Esophagus muscularis mucosa (tissue), 4 donors: ENCODE measurements around the gene CNGA3. TPM values are rescaled to one million over a fixed set of nuclear protein-coding genes. Genes with fewer than 3 reads are reported as not detected.

Experiments
- DNase-seq: peaks from one replicate; pipeline ENCODE4 v3.0.0-alpha.2; 2017; ENCODE audit errors: extremely low spot score
- H3K27ac ChIP-seq, 4 donors: fragments of 200-600 bp; sonication (generic); replicated peaks in 1 of 4; 1 replicate in 3 of 4; 2 replicates in 1 of 4; pipeline ENCODE4 v1.5.1; 2016 to 2019; ENCODE audit warnings: mild to moderate bottlenecking in 1 of 4
- H3K27me3 ChIP-seq, 4 donors: fragments of 200-600 bp; sonication (generic); one replicate each; pipeline versions ENCODE4 v1.5.1 to v1.6.0; 2016 to 2019
- H3K36me3 ChIP-seq, 4 donors: fragments of 200-600 bp; sonication (generic); one replicate each; pipeline ENCODE4 v1.5.1; 2016 to 2019
- H3K4me1 ChIP-seq, 4 donors: fragments of 200-600 bp; sonication (generic); one replicate each; pipeline ENCODE4 v1.5.1; 2016 to 2019
- H3K4me3 ChIP-seq, 4 donors: fragments of 200-600 bp; sonication (generic); 1 replicate in 2 of 4; 2 replicates in 2 of 4; pipeline ENCODE4 v1.5.1; 2016 to 2019; ENCODE audit warnings: mild to moderate bottlenecking in 4 of 4, moderate library complexity in 1 of 4
- H3K9me3 ChIP-seq, 4 donors: fragments of 200-600 bp; sonication (generic); 1 replicate in 3 of 4; 2 replicates in 1 of 4; pipeline ENCODE4 v1.5.1; 2016 to 2019
- EP300 ChIP-seq: sonication (generic); formaldehyde crosslinking; IDR thresholded peaks from one replicate; pipeline ENCODE4 v1.6.1; 2017; ENCODE audit warnings: antibody characterized with exemption
- POLR2A ChIP-seq: fragments of 450-650 bp; IDR thresholded peaks from one replicate; pipeline ENCODE4 v1.6.1; 2017; ENCODE audit warnings: antibody characterized with exemption, moderate library complexity, mild to moderate bottlenecking, low read depth
- POLR2AphosphoS5 ChIP-seq, 2 donors: sonication (generic); formaldehyde crosslinking; IDR thresholded peaks; one replicate each; pipeline ENCODE4 v1.6.1; 2017; ENCODE audit warnings: antibody characterized with exemption in 2 of 2
- WGBS: methylation state at CpG from one replicate; pipeline ENCODE4 v1.1.5; 2018; 5-methylcytosine and 5-hydroxymethylcytosine counted together
- intact Hi-C: fragments of 100-400 bp; cut with DNase I; formaldehyde crosslinking; loops from one replicate; pipeline ENCODE4 v1.15.1; 2023
- total RNA-seq, 4 donors: library from RNA; depleted of rRNA; stranded (reverse); fragments of >200 nt; gene quantifications; one replicate each; pipeline versions ENCODE4 v1.1.0 to v1.2.1, GENCODE V29; 2016
- TF ChIP-seq, protein P1 (sequence below), 3 experiments: fragments of 200-600 bp in 2 of 3; fragments of 450-650 bp in 1 of 3; sonication (generic) in 2 of 3; IDR thresholded peaks; one replicate each; pipeline ENCODE4 v1.5.1; 2017 to 2019; ENCODE audit warnings: antibody characterized with exemption in 3 of 3, mild to moderate bottlenecking in 2 of 3, moderate library complexity in 1 of 3

CNGA3 gene
- total RNA-seq, 4 donors from 2014 or later = 2.5 to 13.7 (median 6.6) TPM

DNA sequence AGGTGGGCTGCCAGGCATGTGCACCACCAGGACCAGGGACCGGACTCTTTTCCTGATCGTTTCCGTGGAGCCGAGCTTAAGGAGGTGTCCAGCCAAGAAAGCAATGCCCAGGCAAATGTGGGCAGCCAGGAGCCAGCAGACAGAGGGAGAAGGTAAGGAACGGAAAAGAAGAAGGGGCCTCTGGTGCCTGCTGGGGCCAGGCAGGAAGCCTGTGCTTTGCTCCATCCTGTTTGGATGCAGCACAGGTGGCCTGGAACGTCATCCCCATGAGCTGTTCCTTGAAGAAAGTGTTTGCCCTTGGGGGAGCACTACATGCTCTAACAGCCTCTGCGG is 33.9 kb downstream of the CNGA3 start:
- H3K9me3 ChIP-seq = no peaks in the 10 kb centered on the region
- no peak for TF ChIP-seq EP300
- TF ChIP-seq, protein P1, sequence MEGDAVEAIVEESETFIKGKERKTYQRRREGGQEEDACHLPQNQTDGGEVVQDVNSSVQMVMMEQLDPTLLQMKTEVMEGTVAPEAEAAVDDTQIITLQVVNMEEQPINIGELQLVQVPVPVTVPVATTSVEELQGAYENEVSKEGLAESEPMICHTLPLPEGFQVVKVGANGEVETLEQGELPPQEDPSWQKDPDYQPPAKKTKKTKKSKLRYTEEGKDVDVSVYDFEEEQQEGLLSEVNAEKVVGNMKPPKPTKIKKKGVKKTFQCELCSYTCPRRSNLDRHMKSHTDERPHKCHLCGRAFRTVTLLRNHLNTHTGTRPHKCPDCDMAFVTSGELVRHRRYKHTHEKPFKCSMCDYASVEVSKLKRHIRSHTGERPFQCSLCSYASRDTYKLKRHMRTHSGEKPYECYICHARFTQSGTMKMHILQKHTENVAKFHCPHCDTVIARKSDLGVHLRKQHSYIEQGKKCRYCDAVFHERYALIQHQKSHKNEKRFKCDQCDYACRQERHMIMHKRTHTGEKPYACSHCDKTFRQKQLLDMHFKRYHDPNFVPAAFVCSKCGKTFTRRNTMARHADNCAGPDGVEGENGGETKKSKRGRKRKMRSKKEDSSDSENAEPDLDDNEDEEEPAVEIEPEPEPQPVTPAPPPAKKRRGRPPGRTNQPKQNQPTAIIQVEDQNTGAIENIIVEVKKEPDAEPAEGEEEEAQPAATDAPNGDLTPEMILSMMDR (IDR thresholded peaks at IDR 0.05) = no peak
- no peak for TF ChIP-seq POLR2AphosphoS5 (IDR thresholded peaks at IDR 0.05)
- DNase-seq = no peak
- intact Hi-C loops = loop anchor here (10.0 kb wide), 1 partner anchor 675 kb away; no protein-coding TSS in a partner anchor
- 79% methylated on average over 7 of the region's 7 CpGs for WGBS
- H3K27ac ChIP-seq = no peak overlapping the region
- H3K27me3 ChIP-seq = peaks cover 0 to 9% (median 0%) of the 10 kb centered on the region in 4 donors
- peaks cover 0 to 11% (median 9%) of the 10 kb centered on the region in 4 donors for H3K4me1 ChIP-seq
- no peak overlapping the region for H3K4me3 ChIP-seq
- no peaks in the 10 kb centered on the region for H3K36me3 ChIP-seq

DNA sequence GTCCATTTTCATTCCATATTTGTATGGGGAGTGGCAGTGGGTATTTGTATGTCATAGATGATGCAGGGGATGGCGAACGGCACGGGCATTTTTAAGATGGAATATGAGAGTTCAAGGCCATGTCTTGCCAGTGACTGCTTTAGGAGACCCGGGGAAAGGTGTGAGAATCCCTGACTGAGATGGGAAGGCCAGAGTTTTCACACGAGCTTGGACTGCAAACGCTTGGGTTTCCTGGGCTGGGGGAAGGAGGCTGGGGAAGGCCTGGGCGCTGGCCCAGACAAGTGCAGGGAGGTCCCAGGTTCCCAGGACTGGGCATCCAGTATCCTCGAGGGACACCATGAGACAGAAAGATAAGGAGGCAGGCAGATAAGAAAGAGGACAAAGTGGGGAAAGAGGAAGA is 35.2 kb downstream of the CNGA3 start:
- intact Hi-C loops = loop anchor here (10.0 kb wide), 1 partner anchor 677 kb away; no protein-coding TSS in a partner anchor
- no peak for TF ChIP-seq POLR2AphosphoS5 (IDR thresholded peaks at IDR 0.05)
- TF ChIP-seq, protein P1 (IDR thresholded peaks at IDR 0.05) = no peak
- TF ChIP-seq EP300 = no peak
- TF ChIP-seq POLR2A = no peak
- Histone ChIP-seq H3K36me3 (no peaks in the 10 kb centered on the region), H3K9me3 (no peaks in the 10 kb centered on the region), H3K4me1 (peaks cover 0 to 11% (median 9%) of the 10 kb centered on the region in 4 donors), H3K27ac (no peak overlapping the region), H3K4me3 (no peak overlapping the region), H3K27me3 (no peaks in the 10 kb centered on the region)
- 81% methylated on average over 8 of the region's 8 CpGs for WGBS
- no peak for DNase-seq

DNA sequence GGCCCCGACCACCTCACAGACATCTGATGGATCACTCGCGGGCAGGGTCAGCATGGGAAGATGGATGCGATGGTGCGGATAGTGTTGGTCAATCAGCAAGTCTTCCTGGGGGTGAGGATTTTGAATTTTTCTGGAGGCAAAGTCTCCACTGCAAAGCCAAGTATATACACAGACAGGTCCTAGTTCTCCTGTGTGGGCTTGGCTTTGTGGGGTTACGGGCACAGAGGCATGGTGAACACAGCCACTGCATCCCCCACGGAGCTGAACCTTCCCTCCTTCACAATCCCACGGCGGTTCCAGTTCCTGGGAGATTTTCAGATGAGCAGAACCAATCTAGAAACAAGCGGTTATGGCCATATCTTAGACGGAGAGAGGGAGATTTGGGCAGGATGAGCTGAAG is 35.8 kb downstream of the CNGA3 start:
- DNase-seq = no peak
- WGBS = 98% methylated on average over 10 of the region's 11 CpGs

DNA sequence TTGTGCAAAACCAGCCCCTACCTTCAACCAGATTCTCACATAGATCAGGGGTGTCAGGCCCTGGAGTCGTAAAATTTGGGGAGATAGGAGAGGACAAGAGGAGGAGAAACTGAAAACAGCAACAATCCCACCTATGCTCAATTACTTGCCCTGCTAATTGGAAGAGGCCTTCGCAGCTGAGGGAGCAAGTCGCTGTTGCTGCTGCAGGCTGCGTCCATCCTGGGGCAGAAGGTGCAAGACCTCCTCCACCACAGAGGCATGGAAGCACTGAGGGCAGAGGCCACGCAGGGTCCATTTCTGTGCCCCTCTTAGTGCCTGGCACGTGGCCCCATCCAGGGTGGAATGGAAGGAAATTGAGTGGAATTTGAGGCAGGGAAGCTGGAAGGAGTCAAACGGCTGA is 36.5 kb downstream of the CNGA3 start:
- intact Hi-C loops = loop anchor here (10.0 kb wide), 1 partner anchor 678 kb away; no protein-coding TSS in a partner anchor
- 92% methylated on average over 7 of the region's 7 CpGs for WGBS
- H3K9me3 ChIP-seq = no peaks in the 10 kb centered on the region
- no peak overlapping the region for H3K27ac ChIP-seq
- DNase-seq = no peak
- no peaks in the 10 kb centered on the region for H3K27me3 ChIP-seq
- H3K4me1 ChIP-seq = peaks cover 0 to 11% (median 9%) of the 10 kb centered on the region in 4 donors
- no peak overlapping the region for H3K4me3 ChIP-seq
- H3K36me3 ChIP-seq = no peaks in the 10 kb centered on the region
- TF ChIP-seq POLR2AphosphoS5 (IDR thresholded peaks at IDR 0.05) = no peak
- no peak for TF ChIP-seq EP300
- TF ChIP-seq POLR2A = no peak
- TF ChIP-seq, protein P1 (IDR thresholded peaks at IDR 0.05) = no peak

More for the DNA sequence above, 35.8 kb downstream of the CNGA3 start:
- no peak overlapping the region for H3K4me3 ChIP-seq
- peaks cover 0 to 11% (median 9%) of the 10 kb centered on the region in 4 donors for H3K4me1 ChIP-seq
- intact Hi-C loops = loop anchor here (10.0 kb wide), 1 partner anchor 677 kb away; no protein-coding TSS in a partner anchor
- TF ChIP-seq POLR2AphosphoS5 (IDR thresholded peaks at IDR 0.05) (no peak), EP300 (no peak), POLR2A (no peak)
- TF ChIP-seq, protein P1 (IDR thresholded peaks at IDR 0.05) = no peak
- H3K9me3 ChIP-seq = no peaks in the 10 kb centered on the region
- no peak overlapping the region for H3K27ac ChIP-seq
- H3K27me3 ChIP-seq = no peaks in the 10 kb centered on the region
- H3K36me3 ChIP-seq = no peaks in the 10 kb centered on the region

DNA sequence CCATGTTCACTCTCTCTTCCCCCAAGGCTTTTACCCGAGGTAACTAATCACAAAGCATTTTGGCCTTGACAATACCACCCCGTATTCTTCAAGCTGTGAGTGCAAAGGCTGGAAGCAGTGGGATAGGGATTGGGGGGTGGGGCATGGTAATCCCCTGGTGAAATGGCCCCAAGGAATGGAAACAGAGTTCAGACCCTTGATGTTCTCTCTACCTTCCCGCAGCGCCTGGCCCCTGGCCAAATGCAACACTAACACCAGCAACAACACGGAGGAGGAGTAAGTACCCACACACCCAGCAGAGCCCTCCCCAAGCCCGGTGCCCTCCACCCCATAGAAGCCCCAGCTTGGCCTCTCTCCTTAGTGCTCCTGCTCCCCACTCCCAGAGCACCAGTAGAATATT is 36.9 kb downstream of the CNGA3 start:
- Histone ChIP-seq H3K27me3 (no peaks in the 10 kb centered on the region), H3K4me1 (peaks cover 0 to 11% (median 9%) of the 10 kb centered on the region in 4 donors), H3K36me3 (no peaks in the 10 kb centered on the region), H3K9me3 (no peaks in the 10 kb centered on the region), H3K4me3 (no peak overlapping the region), H3K27ac (no peak overlapping the region)
- TF ChIP-seq EP300 (no peak), POLR2AphosphoS5 (IDR thresholded peaks at IDR 0.05) (no peak), POLR2A (no peak)
- TF ChIP-seq, protein P1 (IDR thresholded peaks at IDR 0.05) = no peak
- intact Hi-C loops = loop anchor here (10.0 kb wide), 1 partner anchor 678 kb away; no protein-coding TSS in a partner anchor
- WGBS = 67% methylated on average over 4 of the region's 6 CpGs
- no peak for DNase-seq
